OCI-LY7 (cell line): Measurements from ENCODE around the gene PCDH9. TPM values are rescaled to one million over a fixed set of nuclear protein-coding genes. Genes with fewer than 3 reads are reported as not detected.

Experiments
- BruUV-seq: library from RNA; stranded (reverse); fragments of 400-500 nt; replicated peaks from 2 replicates; lab custom pipeline; 2021; lab: Mats Ljungman, UMichigan
- CTCF ChIA-PET: fragments of 300-600 bp; sonication (Branson Sonifier 250); formaldehyde crosslinking; loops from one replicate; lab custom pipeline; 2022; ENCODE audit warnings: antibody characterized with exemption; ENCODE audit not compliant: unreplicated experiment; lab: Charles Lee
- POLR2A ChIA-PET: fragments of 300-600 bp; sonication (Branson Sonifier 250); formaldehyde crosslinking; loops from one replicate; lab custom pipeline; 2022; ENCODE audit warnings: antibody characterized with exemption; lab: Charles Lee
- DNase-seq: peaks from one replicate; pipeline ENCODE4 v3.0.0-alpha.2; 2015; ENCODE audit warnings: low spot score
- H2AFZ ChIP-seq: fragments of 200-600 bp; sonication (generic), shearing (Covaris generic); 2 replicates; pipeline ENCODE4 v1.6.1; 2014; ENCODE audit warnings: mild to moderate bottlenecking, antibody characterized with exemption, low read length, moderate library complexity
- H3K27ac ChIP-seq: fragments of 200-600 bp; sonication (generic); 2 replicates; pipeline ENCODE4 v1.5.1; 2014; ENCODE audit warnings: mixed run types, low read depth, mild to moderate bottlenecking, moderate library complexity, low read length, inconsistent platforms; ENCODE audit not compliant: poor library complexity, severe bottlenecking
- H3K36me3 ChIP-seq: fragments of 200-600 bp; sonication (generic); 2 replicates; pipeline ENCODE4 v1.6.1; 2014; ENCODE audit warnings: mild to moderate bottlenecking, antibody characterized with exemption, low read length, moderate library complexity, mixed read lengths; ENCODE audit not compliant: insufficient read depth
- H3K4me1 ChIP-seq: fragments of 200-600 bp; sonication (generic); 2 replicates; pipeline ENCODE4 v1.5.1; 2014; ENCODE audit warnings: mild to moderate bottlenecking, low read length; ENCODE audit not compliant: insufficient read depth, poor library complexity, severe bottlenecking
- H3K4me2 ChIP-seq: fragments of 200-600 bp; sonication (generic); 2 replicates; pipeline ENCODE4 v1.6.1; 2014; ENCODE audit warnings: mild to moderate bottlenecking, low read length
- H3K4me3 ChIP-seq: fragments of 200-600 bp; sonication (generic); 2 replicates; pipeline ENCODE4 v1.5.1; 2014; ENCODE audit warnings: mild to moderate bottlenecking, low read depth, low read length; ENCODE audit not compliant: poor library complexity, severe bottlenecking
- H3K79me2 ChIP-seq: fragments of 200-600 bp; sonication (generic); 2 replicates; pipeline ENCODE4 v1.6.1; 2016; ENCODE audit warnings: low read depth, mild to moderate bottlenecking, low read length, moderate library complexity, mixed read lengths; ENCODE audit not compliant: insufficient read depth
- H3K9me2 ChIP-seq: fragments of 200-600 bp; sonication (generic); 2 replicates; pipeline ENCODE4 v1.6.1; 2016; ENCODE audit warnings: mild to moderate bottlenecking, low read length, mixed read lengths; ENCODE audit not compliant: insufficient read depth
- H3K9me3 ChIP-seq: fragments of 200-600 bp; sonication (generic); 2 replicates; pipeline ENCODE4 v1.6.1; 2014; ENCODE audit warnings: mild to moderate bottlenecking, mixed run types, low read length, mixed read lengths
- H4K20me1 ChIP-seq: fragments of 200-600 bp; sonication (generic); 2 replicates; pipeline ENCODE4 v1.6.1; 2014; ENCODE audit warnings: mild to moderate bottlenecking, antibody characterized with exemption, low read length, moderate library complexity, mixed read lengths; ENCODE audit not compliant: insufficient read depth
- EZH2phosphoT487 ChIP-seq: fragments of 200-600 bp; sonication (generic); IDR thresholded peaks from 2 replicates; pipeline ENCODE4 v1.6.1; 2018; ENCODE audit warnings: low read depth, borderline replicate concordance, mild to moderate bottlenecking, mixed run types, antibody characterized with exemption, low read length, moderate library complexity, mixed read lengths
- intact Hi-C: fragments of 100-400 bp; cut with micrococcal nuclease; formaldehyde crosslinking; loops from one replicate; pipeline ENCODE4 v1.10.0; 2022; ENCODE audit not compliant: unreplicated experiment
- total RNA-seq, 2 experiments: library from RNA; depleted of rRNA in 1 of 2; stranded (reverse); fragments of >200 nt in 1 of 2; shearing (Covaris generic) in 1 of 2; gene quantifications; 2 replicates each; pipeline ENCODE4 v1.2.3, GENCODE V29; 2014 to 2022
- TF ChIP-seq, protein P1 (sequence below): fragments of 200-600 bp; sonication (generic); conservative IDR thresholded peaks from 2 replicates; pipeline ENCODE4 v1.5.1; 2014; ENCODE audit warnings: mild to moderate bottlenecking, antibody characterized with exemption, low read length, moderate library complexity, mixed read lengths

The PCDH9 gene
- total RNA-seq, 2 experiments from 2014 or later: 20.1 to 26.0 TPM

- Histone ChIP-seq H3K9me2 (no peaks in the 10 kb centered on the region), H4K20me1 (no peaks in the 10 kb centered on the region), H3K4me2 (no peak overlapping the region), H3K36me3 (no peaks in the 10 kb centered on the region), H3K79me2 (no peaks in the 10 kb centered on the region), H3K27ac (no peak overlapping the region), H3K4me1 (no peaks in the 10 kb centered on the region), H3K4me3 (no peak overlapping the region), H2AFZ (no peak overlapping the region; the same call in 1 of the 2 replicates), H3K9me3 (no peaks in the 10 kb centered on the region)
- no TSS peak for BruUV-seq
- intact Hi-C loops: no loop called here
- no peak for DNase-seq
- ChIA-PET POLR2A (interaction anchor here (0.6 to 3.2 kb wide), 3 partner anchors 11 to 262 kb away, joined by 3 to 13 read pairs (median 4); no protein-coding TSS in a partner anchor), CTCF (no interaction called here)
- TF ChIP-seq EZH2phosphoT487: no peak
- TF ChIP-seq, protein P1, sequence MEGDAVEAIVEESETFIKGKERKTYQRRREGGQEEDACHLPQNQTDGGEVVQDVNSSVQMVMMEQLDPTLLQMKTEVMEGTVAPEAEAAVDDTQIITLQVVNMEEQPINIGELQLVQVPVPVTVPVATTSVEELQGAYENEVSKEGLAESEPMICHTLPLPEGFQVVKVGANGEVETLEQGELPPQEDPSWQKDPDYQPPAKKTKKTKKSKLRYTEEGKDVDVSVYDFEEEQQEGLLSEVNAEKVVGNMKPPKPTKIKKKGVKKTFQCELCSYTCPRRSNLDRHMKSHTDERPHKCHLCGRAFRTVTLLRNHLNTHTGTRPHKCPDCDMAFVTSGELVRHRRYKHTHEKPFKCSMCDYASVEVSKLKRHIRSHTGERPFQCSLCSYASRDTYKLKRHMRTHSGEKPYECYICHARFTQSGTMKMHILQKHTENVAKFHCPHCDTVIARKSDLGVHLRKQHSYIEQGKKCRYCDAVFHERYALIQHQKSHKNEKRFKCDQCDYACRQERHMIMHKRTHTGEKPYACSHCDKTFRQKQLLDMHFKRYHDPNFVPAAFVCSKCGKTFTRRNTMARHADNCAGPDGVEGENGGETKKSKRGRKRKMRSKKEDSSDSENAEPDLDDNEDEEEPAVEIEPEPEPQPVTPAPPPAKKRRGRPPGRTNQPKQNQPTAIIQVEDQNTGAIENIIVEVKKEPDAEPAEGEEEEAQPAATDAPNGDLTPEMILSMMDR: no peak
These were observed 886.8 kb downstream of the PCDH9 start for GRCh38 chr13:66343224-66343828.

GRCh38 chr13:66341635-66342377, 888.3 kb downstream of the PCDH9 start:
- Histone ChIP-seq H3K27ac (no peak overlapping the region), H3K9me2 (no peaks in the 10 kb centered on the region), H3K9me3 (no peaks in the 10 kb centered on the region), H3K36me3 (no peaks in the 10 kb centered on the region), H3K79me2 (no peaks in the 10 kb centered on the region), H4K20me1 (no peaks in the 10 kb centered on the region), H3K4me2 (no peak overlapping the region), H2AFZ (no peak overlapping the region), H3K4me3 (no peak overlapping the region), H3K4me1 (no peaks in the 10 kb centered on the region)
- intact Hi-C loops: no loop called here
- no TSS peak for BruUV-seq
- CTCF ChIA-PET: no interaction called here
- POLR2A ChIA-PET: interaction anchor here (0.7 to 1.3 kb wide), 4 partner anchors 9 to 1998 kb away, joined by 3 to 4 read pairs (median 3); no protein-coding TSS in a partner anchor
- TF ChIP-seq, protein P1: no peak
- no peak for TF ChIP-seq EZH2phosphoT487
- no peak for DNase-seq

DNA sequence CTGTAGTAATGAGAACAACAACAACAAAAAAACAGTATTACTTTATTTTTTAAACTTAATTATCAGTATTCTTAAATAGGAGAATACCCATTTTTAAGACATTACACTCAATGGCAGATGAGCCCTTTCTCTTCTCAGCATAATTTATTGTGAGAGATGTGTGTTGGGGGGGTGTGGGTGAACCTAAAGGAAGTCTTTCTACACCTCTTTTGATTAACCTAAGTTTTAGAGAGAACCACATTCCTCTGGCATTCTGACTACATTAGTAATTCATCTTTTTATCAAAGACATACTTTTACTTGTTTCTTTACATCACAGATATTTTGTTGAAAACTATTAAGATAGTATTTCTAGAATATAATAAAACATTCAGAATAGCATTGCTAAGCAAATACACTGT, 890.9 kb downstream of the PCDH9 start:
- CTCF ChIA-PET: no interaction called here
- no TSS peak for BruUV-seq
- TF ChIP-seq, protein P1: no peak
- TF ChIP-seq EZH2phosphoT487: no peak
- Histone ChIP-seq H4K20me1 (no peaks in the 10 kb centered on the region), H2AFZ (no peak overlapping the region), H3K4me3 (no peak overlapping the region), H3K4me1 (no peaks in the 10 kb centered on the region), H3K27ac (no peak overlapping the region), H3K36me3 (no peaks in the 10 kb centered on the region), H3K9me3 (no peaks in the 10 kb centered on the region), H3K4me2 (no peak overlapping the region), H3K79me2 (no peaks in the 10 kb centered on the region), H3K9me2 (no peaks in the 10 kb centered on the region)
- POLR2A ChIA-PET: no interaction called here
- intact Hi-C loops: no loop called here
- DNase-seq: no peak
